HK-2 (cell line): Measurements from ENCODE around the gene ELMO1.

Source experiments
- DNase-seq: peaks from one replicate; pipeline ENCODE4 v3.0.0-alpha.2; 2018; ENCODE audit not compliant: unreplicated experiment

ELMO1 gene

GRCh38 chr7:37015353-37016034, 433.2 kb downstream of the ELMO1 start:
- no peak for DNase-seq

- DNase-seq, result no peak
These were observed 434.9 kb downstream of the ELMO1 start for GRCh38 chr7:37013771-37014170.

- DNase-seq, result no peak
These were observed 437.3 kb downstream of the ELMO1 start for GRCh38 chr7:37011151-37011890.

GRCh38 chr7:37009125-37009675, 439.5 kb downstream of the ELMO1 start:
- no peak for DNase-seq

- no peak for DNase-seq
These were observed 441.0 kb downstream of the ELMO1 start for GRCh38 chr7:37007691-37008090.

GRCh38 chr7:37007268-37007667, 441.4 kb downstream of the ELMO1 start:
- DNase-seq, result no peak

- DNase-seq, result no peak
These were observed 441.9 kb downstream of the ELMO1 start for GRCh38 chr7:37006764-37007163.

- no peak for DNase-seq
These were observed 448.2 kb downstream of the ELMO1 start for GRCh38 chr7:37000511-37000910.

GRCh38 chr7:36999626-37000485, 448.8 kb downstream of the ELMO1 start:
- no peak for DNase-seq

- DNase-seq, result no peak
These were observed 452.9 kb downstream of the ELMO1 start for GRCh38 chr7:36995776-36996175.

- no peak for DNase-seq
These were observed 454.1 kb downstream of the ELMO1 start for GRCh38 chr7:36994456-36995112.

- DNase-seq, result peak; percentile 66
These were observed 461.5 kb downstream of the ELMO1 start for GRCh38 chr7:36986948-36987724.

GRCh38 chr7:36986511-36986933, 462.1 kb downstream of the ELMO1 start:
- no peak for DNase-seq

- no peak for DNase-seq
These were observed 462.7 kb downstream of the ELMO1 start for GRCh38 chr7:36985866-36986400.

GRCh38 chr7:36985316-36985715, 463.3 kb downstream of the ELMO1 start:
- no peak for DNase-seq

- no peak for DNase-seq
These were observed 463.9 kb downstream of the ELMO1 start for GRCh38 chr7:36984710-36985312.

GRCh38 chr7:36984041-36984521, 464.6 kb downstream of the ELMO1 start:
- no peak for DNase-seq

GRCh38 chr7:36982766-36983165, 465.9 kb downstream of the ELMO1 start:
- no peak for DNase-seq

- DNase-seq, result no peak
These were observed 468.8 kb downstream of the ELMO1 start for GRCh38 chr7:36979810-36980248.

- no peak for DNase-seq
These were observed 470.2 kb downstream of the ELMO1 start for GRCh38 chr7:36978461-36978860.
